Gastrocnemius medialis (tissue), 4 donors: ENCODE results near the gene BPIFB6. TPM values are rescaled to one million over a fixed set of nuclear protein-coding genes. Genes with fewer than 3 reads are reported as not detected.

Experiments used
- ATAC-seq, 2 donors: fragments of 150-250 bp; one replicate each; pipeline ENCODE4 v1.9.1; 2016
- DNase-seq, 2 donors: peaks; one replicate each; pipeline ENCODE4 v3.0.0-alpha.2; 2019
- H3K27ac ChIP-seq, 4 donors: fragments of 200-600 bp; sonication (generic); 1 replicate in 1 of 4; 2 replicates in 3 of 4; pipeline ENCODE4 v1.5.1; 2016 to 2018; ENCODE audit warnings: mild to moderate bottlenecking in 2 of 4, moderate library complexity in 1 of 4
- H3K27me3 ChIP-seq, 3 donors: fragments of 200-600 bp; sonication (generic) in 2 of 3; 1 replicate in 1 of 3; 2 replicates in 2 of 3; pipeline versions ENCODE4 v1.5.1 to v1.6.0; 2016 to 2019; ENCODE audit warnings: mild to moderate bottlenecking in 1 of 3, moderate library complexity in 1 of 3
- H3K36me3 ChIP-seq, 2 donors: fragments of 200-600 bp; sonication (generic) in 1 of 2; one replicate each; pipeline ENCODE4 v1.5.1; 2017 to 2018
- H3K4me1 ChIP-seq, 2 donors: fragments of 200-600 bp; sonication (generic) in 1 of 2; one replicate each; pipeline ENCODE4 v1.5.1; 2016 to 2017; ENCODE audit warnings: mild to moderate bottlenecking in 2 of 2
- H3K4me3 ChIP-seq, 4 donors: fragments of 200-600 bp; sonication (generic) in 3 of 4; 1 replicate in 1 of 4; 2 replicates in 3 of 4; pipeline ENCODE4 v1.5.1; 2016 to 2019; ENCODE audit warnings: mild to moderate bottlenecking in 2 of 4
- H3K9me3 ChIP-seq, 3 donors: fragments of 200-600 bp; sonication (generic) in 2 of 3; 1 replicate in 1 of 3; 2 replicates in 2 of 3; pipeline ENCODE4 v1.5.1; 2016 to 2019
- CTCF ChIP-seq, 5 experiments: fragments of 450-650 bp in 3 of 5; fragments of 200-600 bp in 2 of 5; sonication (generic) in 2 of 5; IDR thresholded peaks in 4 of 5; conservative IDR thresholded peaks in 1 of 5; 1 replicate in 4 of 5; 2 replicates in 1 of 5; pipeline ENCODE4 v1.5.1; 2016 to 2019; ENCODE audit warnings: antibody characterized with exemption in 5 of 5, mild to moderate bottlenecking in 3 of 5, moderate library complexity in 3 of 5
- POLR2A ChIP-seq, 2 donors: fragments of 450-650 bp; IDR thresholded peaks; one replicate each; pipeline ENCODE4 v1.6.1; 2017; ENCODE audit warnings: antibody characterized with exemption in 2 of 2, mild to moderate bottlenecking in 2 of 2, moderate library complexity in 2 of 2
- in situ Hi-C, 4 donors: fragments of 200-750 bp; cut with MboI; loops; one replicate each; pipeline versions ENCODE4 v1.15.0 to v1.8.0; 2017; ENCODE audit warnings: low sequenced_read_pairs in 4 of 4
- intact Hi-C: fragments of 100-400 bp; cut with DNase I; formaldehyde crosslinking; loops from one replicate; pipeline ENCODE4 v1.15.1; 2023; ENCODE audit warnings: low total_unique reads
- total RNA-seq, 4 donors: library from RNA; depleted of rRNA; stranded (reverse); fragments of >200 nt; gene quantifications; one replicate each; pipeline versions ENCODE4 v1.1.0 to v1.2.3, GENCODE V29; 2016

The BPIFB6 gene
- total RNA-seq, 4 donors from 2014 or later: not detected

DNA sequence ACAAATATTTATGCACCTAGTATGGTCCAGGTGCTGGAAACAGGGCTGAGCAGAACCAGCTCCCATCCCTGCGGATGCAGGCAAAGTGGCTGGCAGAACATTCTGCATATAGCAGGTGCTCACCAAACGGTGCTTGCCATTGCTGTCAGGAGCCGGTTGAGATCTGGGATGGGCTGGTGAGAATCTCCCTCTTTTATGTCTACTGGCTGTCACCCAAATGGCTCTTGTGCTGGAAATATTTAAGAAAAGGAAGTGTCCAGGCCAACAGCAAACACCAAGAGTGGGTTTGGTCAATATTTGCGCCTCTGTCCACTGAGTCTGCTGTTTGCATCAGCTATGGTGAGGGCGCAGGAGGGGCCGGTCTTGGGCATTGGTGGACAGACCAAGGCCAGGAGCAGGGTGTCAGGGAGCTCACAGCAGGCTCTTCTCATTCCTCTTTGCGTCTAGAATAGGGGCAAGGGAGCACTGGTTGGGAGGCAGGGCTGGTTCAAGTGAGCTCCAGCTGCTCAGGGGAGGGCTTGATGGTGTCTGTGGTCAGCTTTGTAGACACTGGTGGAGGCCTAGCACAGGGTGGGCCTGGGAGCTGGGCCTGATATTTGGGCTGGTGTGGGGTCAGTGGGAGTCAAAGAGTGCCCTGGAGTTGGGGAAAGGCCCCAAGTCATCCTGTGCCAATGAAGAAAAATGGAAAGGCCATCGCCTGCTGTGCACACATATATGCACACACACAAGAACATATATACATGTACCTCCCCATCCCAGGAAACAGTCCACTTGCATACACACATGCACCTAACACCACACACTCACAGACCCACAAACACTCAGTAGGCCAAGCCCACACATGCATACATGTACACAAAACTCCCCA lies 25.3 kb upstream of the BPIFB6 start:
- TF ChIP-seq CTCF (IDR thresholded peaks at IDR 0.05 in 4 of 5, conservative IDR thresholded peaks at IDR 0.05 in 1 of 5): no peak
- TF ChIP-seq POLR2A (IDR thresholded peaks at IDR 0.05): no peak
- no peaks in the 10 kb centered on the region for H3K27me3 ChIP-seq
- no peaks in the 10 kb centered on the region for H3K4me1 ChIP-seq
- H3K36me3 ChIP-seq: no peaks in the 10 kb centered on the region
- DNase-seq (no peak), ATAC-seq (no peak)
- intact Hi-C loops: no loop called here
- in situ Hi-C loops: loop anchor here in 1 of 4 donors (25.0 kb wide), 1 partner anchor 94 kb away; no protein-coding TSS in a partner anchor
- no peak overlapping the region for H3K27ac ChIP-seq
- no peak overlapping the region for H3K4me3 ChIP-seq
- no peaks in the 10 kb centered on the region for H3K9me3 ChIP-seq

DNA sequence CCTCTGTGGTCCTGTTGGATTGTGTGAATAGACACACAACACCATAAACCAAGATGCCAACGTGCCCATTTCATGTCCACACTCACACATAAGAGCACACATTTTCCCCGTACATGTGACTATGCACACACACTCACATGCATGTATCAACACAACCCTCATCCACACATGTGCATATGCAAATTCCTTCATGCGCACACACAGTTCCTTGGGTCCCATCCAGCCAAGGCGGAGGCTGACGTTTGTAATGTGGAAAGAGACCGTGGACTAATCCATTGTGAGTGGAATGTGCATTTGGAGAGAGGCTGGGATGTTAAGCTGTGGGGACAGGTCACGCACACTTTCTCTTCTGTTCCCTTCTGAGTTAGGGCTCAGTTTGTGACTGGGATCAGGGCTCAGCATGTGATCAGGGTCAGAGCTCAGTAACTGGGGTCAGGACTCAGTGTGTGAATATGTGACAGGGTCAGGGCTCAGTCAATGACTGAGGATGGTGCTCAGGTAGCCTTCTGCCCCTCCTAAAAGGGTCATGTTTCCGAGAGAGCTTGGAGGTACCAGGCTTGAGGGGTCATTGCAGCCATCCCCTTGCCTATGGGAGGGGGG lies 24.6 kb upstream of the BPIFB6 start:
- Histone ChIP-seq H3K27ac (no peak overlapping the region), H3K36me3 (no peaks in the 10 kb centered on the region), H3K4me1 (no peaks in the 10 kb centered on the region), H3K27me3 (no peaks in the 10 kb centered on the region), H3K4me3 (no peak overlapping the region), H3K9me3 (no peaks in the 10 kb centered on the region)
- DNase-seq (no peak), ATAC-seq (no peak)
- in situ Hi-C loops: loop anchor here in 1 of 4 donors (25.0 kb wide), 1 partner anchor 95 kb away; no protein-coding TSS in a partner anchor
- TF ChIP-seq POLR2A (IDR thresholded peaks at IDR 0.05) (no peak), CTCF (IDR thresholded peaks at IDR 0.05 in 4 of 5, conservative IDR thresholded peaks at IDR 0.05 in 1 of 5) (no peak)
- intact Hi-C loops: no loop called here

DNA sequence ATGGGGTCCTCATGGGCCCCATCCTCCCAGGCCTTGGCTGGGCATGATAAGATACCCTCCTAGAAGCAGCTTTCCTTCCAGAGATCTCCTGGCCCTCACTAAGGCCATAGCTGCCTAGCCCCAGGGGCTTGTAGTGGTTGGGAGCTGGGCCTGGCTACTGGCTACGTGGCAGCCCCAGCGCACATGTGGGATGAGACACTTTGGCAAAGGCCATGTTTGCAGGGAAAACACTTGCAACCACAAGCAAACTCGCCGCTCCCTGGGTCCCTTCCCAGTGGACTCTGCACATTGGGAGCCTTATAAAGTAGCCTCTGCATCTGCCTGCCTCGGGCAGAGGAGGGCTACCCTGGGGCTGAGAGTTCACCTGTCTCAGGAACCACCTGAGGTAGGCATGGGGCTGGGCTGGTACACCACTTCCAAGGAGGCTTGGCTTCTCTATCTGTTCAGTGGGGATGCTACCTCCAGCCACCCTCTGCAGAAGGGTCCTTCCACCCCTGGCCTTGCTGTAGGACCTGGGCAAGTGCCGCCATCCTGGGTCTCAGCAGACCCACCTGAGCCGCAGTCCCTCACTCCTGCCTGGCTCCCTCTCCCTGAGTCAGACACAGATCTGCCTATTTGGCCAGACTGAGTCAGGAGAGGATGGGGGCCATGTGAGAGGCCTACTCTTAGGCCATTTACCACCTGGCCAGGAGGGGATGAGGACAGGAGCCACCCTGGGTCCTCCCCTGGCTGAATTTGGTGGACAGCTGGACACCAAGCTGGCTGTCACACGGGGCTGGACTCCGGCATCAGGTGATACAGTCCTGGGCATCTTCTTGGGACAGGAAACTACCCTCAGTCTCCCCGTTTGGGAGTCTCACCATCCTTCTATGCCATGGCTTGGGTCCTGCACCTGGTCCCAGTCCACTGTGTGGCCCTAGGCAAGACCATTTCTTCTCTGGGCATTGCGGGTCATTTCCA lies 23.8 kb upstream of the BPIFB6 start, which contains the start of gene BPIFB2:
Gene BPIFB2 (plus strand): TSS at position 329 of the 960 bp plus-strand sequence. CDS start 871 bp downstream, outside the sequence.
- DNase-seq (no peak), ATAC-seq (no peak)
- Histone ChIP-seq H3K27me3 (peaks cover 0 to 7% (median 0%) of the 10 kb centered on the region in 3 donors), H3K36me3 (no peaks in the 10 kb centered on the region), H3K4me3 (no peak within 1 kb of the TSS), H3K9me3 (no peaks in the 10 kb centered on the region), H3K27ac (no peak within 1 kb of the TSS), H3K4me1 (no peaks in the 10 kb centered on the region)
- intact Hi-C loops (no loop called here), in situ Hi-C loops (loop anchor here in 1 of 4 donors (25.0 kb wide), 1 partner anchor 95 kb away; no protein-coding TSS in a partner anchor)
- no peak for TF ChIP-seq CTCF (IDR thresholded peaks at IDR 0.05 in 4 of 5, conservative IDR thresholded peaks at IDR 0.05 in 1 of 5)
- TF ChIP-seq POLR2A (IDR thresholded peaks at IDR 0.05): no peak
